ENCODE data around the gene FNDC1.

DNA sequence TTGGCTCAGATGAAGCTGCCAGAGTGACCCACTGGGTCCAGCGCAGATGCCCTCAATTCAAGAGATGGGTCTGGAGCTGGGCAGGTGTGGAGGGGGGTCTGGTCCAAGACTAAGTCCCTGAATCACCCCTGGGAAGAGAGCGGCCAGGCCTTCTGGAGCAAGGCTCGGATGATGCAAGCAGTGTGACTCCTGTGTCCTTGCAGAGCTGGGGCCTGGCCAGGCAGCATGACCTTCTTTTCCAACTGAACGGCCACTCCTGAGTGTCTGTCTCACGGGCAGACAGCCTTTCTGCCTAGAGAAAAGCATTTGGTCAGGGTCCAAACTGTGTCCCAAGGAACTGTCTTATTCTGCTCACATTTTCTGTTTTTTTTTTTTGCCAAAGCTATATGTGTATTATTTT lies 42.6 kb upstream of the FNDC1 start:
- TF ChIP-seq POLR2AphosphoS5 (IDR thresholded peaks at IDR 0.05) = no peak
- TF ChIP-seq, protein P1, sequence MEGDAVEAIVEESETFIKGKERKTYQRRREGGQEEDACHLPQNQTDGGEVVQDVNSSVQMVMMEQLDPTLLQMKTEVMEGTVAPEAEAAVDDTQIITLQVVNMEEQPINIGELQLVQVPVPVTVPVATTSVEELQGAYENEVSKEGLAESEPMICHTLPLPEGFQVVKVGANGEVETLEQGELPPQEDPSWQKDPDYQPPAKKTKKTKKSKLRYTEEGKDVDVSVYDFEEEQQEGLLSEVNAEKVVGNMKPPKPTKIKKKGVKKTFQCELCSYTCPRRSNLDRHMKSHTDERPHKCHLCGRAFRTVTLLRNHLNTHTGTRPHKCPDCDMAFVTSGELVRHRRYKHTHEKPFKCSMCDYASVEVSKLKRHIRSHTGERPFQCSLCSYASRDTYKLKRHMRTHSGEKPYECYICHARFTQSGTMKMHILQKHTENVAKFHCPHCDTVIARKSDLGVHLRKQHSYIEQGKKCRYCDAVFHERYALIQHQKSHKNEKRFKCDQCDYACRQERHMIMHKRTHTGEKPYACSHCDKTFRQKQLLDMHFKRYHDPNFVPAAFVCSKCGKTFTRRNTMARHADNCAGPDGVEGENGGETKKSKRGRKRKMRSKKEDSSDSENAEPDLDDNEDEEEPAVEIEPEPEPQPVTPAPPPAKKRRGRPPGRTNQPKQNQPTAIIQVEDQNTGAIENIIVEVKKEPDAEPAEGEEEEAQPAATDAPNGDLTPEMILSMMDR (IDR thresholded peaks at IDR 0.05) = no peak
